ENCODE data around the gene SPAG16.
"Not testable (repeated sequence)": the region's sequence is repeated elsewhere in the genome, so short reads cannot be mapped to it uniquely, and the experiment has no call there.

The SPAG16 gene

DNA sequence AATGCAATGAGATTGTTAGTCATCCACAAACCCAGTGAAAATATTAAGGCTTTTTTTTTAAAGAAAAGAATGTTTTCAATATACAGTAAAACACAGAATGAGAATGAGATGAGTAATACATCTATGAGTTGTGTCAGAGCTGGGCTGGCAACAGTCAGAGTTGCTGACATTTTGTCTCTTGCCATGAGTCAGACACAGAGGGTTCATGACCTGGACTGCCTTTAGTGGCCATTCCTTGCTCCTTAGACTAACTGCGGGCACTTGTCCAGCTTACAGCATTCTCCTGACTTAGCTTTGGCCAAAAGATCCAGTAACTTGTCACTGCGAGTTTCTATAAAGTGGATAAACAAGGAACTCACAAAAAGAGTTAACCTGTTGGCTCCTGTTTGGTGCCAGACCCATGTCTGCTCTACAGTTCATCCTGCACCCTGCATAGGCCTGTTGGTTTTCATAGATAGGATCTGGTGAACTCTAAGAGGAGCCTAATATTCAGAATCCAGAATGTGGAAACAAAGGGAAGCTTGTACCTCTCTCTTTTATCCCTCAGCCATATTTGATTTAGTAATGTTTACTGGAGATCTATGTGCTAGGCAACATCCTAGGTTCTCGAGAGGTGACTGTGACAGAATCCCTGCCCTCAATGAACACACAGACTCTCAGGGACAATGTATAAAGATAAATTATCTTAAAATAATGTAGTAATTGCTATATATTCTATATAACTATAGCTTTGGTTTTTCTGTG lies 735.1 kb downstream of the SPAG16 start:
- DNase-seq = no peak

DNA sequence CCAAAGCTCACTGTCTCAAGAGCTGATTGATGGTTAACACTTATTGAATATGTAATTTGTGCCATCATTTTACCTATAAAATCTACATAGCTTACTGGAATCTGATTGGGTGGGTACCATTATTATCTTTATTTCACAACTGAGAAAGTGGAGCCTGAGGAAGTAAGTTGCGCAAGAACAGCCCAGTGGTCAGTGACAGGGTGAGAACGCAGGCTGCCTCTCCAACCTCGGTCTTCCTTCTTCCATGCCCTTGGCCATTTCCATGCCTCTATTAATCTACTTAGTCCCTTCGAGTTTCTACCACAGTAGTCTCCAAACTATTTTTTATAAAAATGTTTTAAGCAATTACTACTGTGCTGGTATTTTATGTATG lies 735.7 kb downstream of the SPAG16 start:
- no peak for DNase-seq

DNA sequence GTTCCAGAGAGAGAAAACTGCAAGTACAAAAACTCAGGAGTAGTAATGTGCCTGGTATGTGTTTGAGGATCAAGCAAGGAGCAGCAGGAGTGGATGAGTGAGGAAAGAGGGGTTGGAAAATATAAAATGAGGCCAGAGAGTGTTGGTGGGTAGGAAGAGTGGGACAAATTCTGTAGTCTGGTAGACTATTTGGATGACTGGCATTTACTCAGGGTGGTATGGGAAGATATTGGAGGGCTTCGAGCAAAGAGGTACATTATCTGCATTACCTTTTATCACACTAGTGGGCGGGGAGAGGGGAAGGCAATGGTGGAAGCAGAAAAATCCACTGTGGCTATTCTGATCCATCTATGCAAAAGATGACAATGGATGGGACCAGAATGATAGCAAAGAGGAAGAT lies 744.9 kb downstream of the SPAG16 start:
- DNase-seq = no peak

GRCh38 chr2:214031566-214031965 lies 747.3 kb downstream of the SPAG16 start:
- DNase-seq = no peak

DNA sequence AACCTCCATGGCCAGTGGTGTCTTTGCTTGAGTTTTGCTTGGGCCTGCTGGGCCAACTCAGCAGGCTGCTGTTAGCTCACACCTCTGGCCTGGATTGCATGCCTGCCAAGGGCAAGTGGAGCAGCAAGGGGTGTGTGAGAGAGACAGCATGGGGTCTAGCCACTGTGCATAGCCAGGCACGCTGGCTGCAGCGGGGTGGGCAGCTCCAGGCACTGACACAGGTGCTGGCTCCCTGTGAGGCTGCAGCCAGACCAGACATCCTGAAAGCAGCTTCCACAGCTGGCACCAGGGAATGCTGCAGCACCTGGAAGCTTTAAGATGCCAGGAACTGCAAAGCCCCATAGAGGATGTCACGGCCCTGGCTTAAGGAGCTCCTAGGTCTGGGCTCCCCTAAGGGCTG lies 750.2 kb downstream of the SPAG16 start:
- no peak for DNase-seq

- DNase-seq = no peak
Observed at GRCh38 chr2:214035091-214035852, 751.0 kb downstream of the SPAG16 start.

- DNase-seq = no peak
Observed at GRCh38 chr2:214035921-214036320, 751.7 kb downstream of the SPAG16 start.

DNA sequence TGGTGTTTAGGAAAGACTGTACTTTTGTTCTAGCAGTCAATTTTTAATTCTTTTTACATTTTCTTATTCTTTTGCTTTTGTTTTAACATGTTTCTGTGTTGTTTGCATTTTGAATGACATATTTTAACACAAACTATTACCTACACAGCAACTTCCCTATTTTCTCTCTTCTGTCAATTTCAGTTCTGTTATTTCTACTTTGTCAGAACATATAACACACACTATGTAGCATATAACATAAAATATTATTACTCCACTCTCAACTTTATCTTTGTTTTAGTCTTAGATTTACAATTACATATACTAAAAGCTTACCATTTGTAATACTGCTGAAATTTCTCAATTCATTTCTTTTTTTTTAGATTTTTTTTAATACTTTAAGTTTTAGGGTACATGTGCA lies 753.9 kb downstream of the SPAG16 start:
- no peak for DNase-seq

DNA sequence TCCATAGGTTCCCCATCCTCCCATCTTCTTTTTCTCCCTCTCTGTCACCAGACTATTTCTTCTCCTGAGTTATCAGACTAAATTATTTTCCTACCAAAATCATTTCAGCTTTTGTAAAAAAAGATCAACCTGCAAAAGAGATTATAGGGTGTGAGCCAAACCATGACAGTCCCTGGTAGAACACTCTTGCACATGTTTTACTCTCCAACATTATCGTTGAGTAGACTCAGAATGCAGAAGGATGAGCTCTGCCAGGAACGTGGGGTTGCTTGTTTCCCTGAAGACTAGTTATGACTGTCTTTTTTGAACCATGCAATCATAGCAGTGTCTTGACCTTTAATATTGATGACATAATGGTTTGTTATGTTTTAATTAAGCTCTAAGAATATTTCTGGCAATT lies 766.5 kb downstream of the SPAG16 start:
- DNase-seq = no peak

GRCh38 chr2:214051585-214051984 lies 767.3 kb downstream of the SPAG16 start:
- DNase-seq = no peak

DNA sequence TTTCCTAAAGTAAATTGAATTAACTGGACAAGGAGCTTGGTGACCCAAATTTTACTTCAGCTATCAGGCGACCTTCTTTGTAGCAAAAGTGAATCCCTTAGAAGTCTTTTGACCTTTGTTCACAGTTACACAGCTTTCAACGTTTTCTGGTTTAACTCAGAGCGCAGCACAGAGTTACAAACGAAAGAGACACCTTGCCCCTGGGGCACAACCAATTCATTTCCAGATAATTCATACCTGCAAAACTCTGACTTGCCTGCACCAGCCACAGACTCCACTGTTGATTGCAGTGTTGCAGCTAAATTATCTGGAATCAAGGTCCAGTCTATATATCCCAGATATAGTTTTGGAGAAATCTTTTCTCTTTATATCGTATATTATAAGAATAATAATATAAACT lies 768.0 kb downstream of the SPAG16 start:
- no peak for DNase-seq

DNA sequence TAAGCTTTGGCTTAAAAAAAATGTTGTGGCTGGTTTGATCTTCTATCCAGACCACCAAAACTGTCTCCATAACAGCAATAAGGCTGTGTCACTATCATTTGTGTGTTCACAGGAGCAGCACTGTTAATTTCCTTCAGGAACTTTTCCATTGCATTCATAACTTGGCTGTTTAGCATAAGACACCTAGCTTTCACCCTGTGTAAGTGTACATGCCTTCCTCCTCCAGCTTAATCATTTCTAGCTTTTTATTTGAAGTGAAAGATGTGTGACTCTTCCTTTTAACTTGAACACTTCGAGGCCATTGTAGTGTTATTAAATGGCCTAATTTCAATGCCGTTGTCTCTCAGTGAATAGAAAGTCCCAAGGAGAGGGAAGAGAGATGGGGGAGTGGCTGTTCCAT lies 773.7 kb downstream of the SPAG16 start:
- no peak for DNase-seq

- not testable (repeated sequence) for DNase-seq
Observed at GRCh38 chr2:214062279-214062678, 778.0 kb downstream of the SPAG16 start.

- DNase-seq = no peak
Observed at GRCh38 chr2:214064471-214064870, 780.2 kb downstream of the SPAG16 start.

DNA sequence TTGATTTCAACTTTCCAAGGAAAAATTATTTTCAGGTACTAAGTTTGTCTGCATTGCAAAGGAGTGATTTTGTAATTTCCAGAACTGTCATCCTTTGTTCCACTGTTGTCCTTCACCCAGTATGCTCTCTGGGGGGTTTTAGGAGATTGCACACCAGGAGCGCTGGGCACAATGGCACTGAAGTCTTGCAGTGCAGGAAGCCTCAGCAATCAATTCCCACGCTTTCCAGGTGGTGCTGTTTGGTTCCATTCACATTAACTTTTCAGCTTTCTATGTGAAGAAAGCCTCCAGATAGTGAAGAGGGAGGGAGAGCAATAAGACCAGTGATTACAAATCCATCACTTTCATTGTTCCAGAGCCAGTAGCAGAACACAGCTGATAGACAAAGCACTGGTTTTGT lies 782.6 kb downstream of the SPAG16 start:
- no peak for DNase-seq

GRCh38 chr2:214069254-214069653 lies 785.0 kb downstream of the SPAG16 start:
- DNase-seq = no peak

GRCh38 chr2:214075456-214075855 lies 791.2 kb downstream of the SPAG16 start:
- DNase-seq = no peak

DNA sequence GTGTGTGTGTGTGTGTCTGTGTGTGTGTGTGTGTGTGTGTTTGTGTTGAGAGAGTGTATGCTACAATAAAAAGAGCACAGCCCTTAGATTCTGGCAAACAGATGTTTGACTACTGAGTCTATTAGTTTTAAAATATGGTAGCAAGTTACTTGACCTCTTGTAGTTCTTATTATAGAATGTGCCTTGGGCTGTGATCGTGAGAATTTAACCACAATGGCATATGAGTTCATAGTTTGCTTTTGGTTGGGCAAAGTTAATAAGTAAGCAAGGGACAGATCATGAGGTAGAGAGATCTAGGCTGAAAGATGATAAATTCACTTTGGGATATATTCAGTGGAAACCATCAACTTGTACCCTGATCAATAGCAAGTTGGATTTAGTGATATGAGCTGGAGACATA lies 792.3 kb downstream of the SPAG16 start:
- no peak for DNase-seq

DNA sequence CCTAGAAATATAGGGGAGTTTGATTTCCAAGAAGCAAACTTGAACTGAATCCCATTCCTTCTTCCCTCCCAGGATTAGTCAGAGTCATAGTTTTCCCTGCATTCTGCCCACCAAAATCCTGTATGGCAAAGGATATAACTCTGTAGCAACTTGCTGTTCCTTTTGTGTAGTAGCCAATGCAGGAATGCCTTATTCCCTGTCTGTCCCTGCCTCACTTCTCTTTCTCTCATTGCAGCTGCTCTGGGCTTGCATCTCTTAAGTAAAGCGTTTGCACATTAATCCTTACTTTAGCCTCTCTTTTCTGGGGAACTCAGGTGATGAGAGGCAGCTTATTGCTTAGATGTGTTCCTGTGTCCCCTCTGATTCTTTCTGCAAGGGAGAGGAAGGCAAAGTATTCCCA lies 793.5 kb downstream of the SPAG16 start:
- no peak for DNase-seq

DNA sequence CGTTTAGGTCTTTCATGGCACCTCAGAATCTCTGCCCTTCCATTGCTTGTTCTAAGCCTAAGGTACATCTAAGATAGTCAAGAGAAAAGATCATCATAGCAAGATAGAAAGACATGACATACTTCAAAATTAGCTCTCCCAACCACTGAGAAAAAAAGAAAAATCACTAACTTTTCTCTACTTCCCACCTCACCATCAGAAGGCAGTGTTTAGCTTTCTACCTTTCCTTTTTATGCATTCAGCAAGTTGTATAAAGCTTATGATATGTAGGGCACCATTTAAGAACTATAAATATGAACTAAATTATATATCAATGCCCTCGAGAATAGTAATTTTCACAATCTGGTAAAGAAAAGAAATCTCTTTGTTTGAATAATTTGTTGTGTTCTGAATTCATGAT lies 794.8 kb downstream of the SPAG16 start:
- no peak for DNase-seq

GRCh38 chr2:214088536-214088935 lies 804.3 kb downstream of the SPAG16 start:
- peak; percentile 23 for DNase-seq

DNA sequence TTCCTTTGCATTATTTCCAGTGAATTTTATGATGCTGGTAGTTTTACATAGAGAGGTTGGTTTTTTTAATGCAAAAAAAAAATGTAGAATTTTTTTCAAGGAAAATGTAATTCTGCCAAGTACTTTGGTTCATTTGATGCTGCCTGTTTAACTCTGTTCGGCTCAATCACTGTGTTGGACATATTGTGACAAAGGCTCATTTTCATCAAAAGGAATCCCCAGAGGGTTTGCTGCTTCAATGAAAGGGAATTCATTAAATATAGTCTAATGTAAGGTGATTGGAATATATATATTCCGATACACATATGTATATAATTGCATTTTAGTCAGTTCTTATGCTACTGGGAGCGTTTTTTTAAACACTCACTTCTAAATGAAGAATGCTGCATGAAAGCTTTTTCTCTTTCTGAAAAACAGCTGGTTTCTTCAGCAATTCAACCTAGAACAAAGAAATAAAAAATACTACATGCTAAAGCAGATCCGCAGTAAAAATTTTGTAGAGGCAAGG lies 812.0 kb downstream of the SPAG16 start:
- DNase-seq = no peak

DNA sequence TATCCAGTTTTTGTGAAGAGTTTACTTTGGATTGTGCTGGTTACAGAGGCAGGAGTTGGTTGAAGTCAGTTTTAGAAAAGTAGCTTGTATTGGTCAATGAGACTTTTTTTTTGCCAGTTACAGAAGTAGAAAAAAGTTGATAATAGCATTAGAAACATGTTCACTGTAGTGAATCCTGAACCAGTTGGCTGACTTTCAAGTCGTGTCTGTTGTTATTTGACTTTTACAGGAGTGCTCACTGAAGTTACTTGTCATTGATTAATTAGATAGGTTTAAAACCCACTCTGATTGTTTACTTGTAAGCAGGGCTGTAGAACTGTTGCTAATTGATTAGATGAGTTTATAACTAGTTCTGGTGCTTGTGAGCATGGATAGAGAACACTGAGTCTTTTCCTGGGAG lies 814.5 kb downstream of the SPAG16 start:
- DNase-seq = no peak

GRCh38 chr2:214100488-214100887 lies 816.2 kb downstream of the SPAG16 start:
- no peak for DNase-seq

All from retina (tissue), 1 donor.